SK-N-SH treated with all-trans-retinoic acid at 6 μM for 48 hours (cell line): ENCODE data around the gene CTSD.

ENCODE experiments used
- BACH2 ChIP-seq: fragments of 250-450 bp; sonication (Bioruptor Pico); IDR thresholded peaks from 2 replicates; pipeline ENCODE4 v1.9.0; 2021; ENCODE audit warnings: mild to moderate bottlenecking, borderline replicate concordance
- OSR1 ChIP-seq: fragments of 250-450 bp; sonication (Bioruptor Pico); IDR thresholded peaks from 2 replicates; pipeline ENCODE4 v1.8.0; 2022; ENCODE audit warnings: moderate library complexity, mild to moderate bottlenecking, inconsistent platforms
- PPARA ChIP-seq: fragments of 250-450 bp; sonication (Bioruptor Pico); IDR thresholded peaks from 2 replicates; pipeline ENCODE4 v1.5.0; 2020; ENCODE audit warnings: mild to moderate bottlenecking, borderline replicate concordance
- RARB ChIP-seq: fragments of 250-450 bp; sonication (Bioruptor Pico); IDR thresholded peaks from 2 replicates; pipeline ENCODE4 v1.8.0; 2021; ENCODE audit warnings: mild to moderate bottlenecking, moderate library complexity
- SNAI2 ChIP-seq: fragments of 250-450 bp; sonication (Bioruptor Pico); IDR thresholded peaks from 2 replicates; pipeline ENCODE4 v1.5.0; 2020; ENCODE audit warnings: mild to moderate bottlenecking, moderate library complexity
- TCF4 ChIP-seq: fragments of 250-450 bp; sonication (Bioruptor Pico); IDR thresholded peaks from 2 replicates; pipeline ENCODE4 v1.8.0; 2021; ENCODE audit warnings: mild to moderate bottlenecking, moderate library complexity, borderline replicate concordance
- TOX ChIP-seq: fragments of 250-450 bp; sonication (Bioruptor Pico); IDR thresholded peaks from 2 replicates; pipeline ENCODE4 v1.8.0; 2021; ENCODE audit warnings: mild to moderate bottlenecking, moderate library complexity, borderline replicate concordance
- ZC3H10 ChIP-seq: fragments of 250-450 bp; sonication (Bioruptor Pico); IDR thresholded peaks from 2 replicates; pipeline ENCODE4 v1.5.1; 2021; ENCODE audit warnings: mild to moderate bottlenecking, moderate library complexity
- ZFP30 ChIP-seq: fragments of 450-650 bp; formaldehyde crosslinking; IDR thresholded peaks from 2 replicates; pipeline ENCODE4 v1.5.0; 2022; ENCODE audit warnings: mild to moderate bottlenecking, moderate library complexity
- ZNF565 ChIP-seq: fragments of 450-650 bp; formaldehyde crosslinking; conservative IDR thresholded peaks from 2 replicates; pipeline ENCODE4 v1.5.0; 2020; ENCODE audit warnings: low read depth, mild to moderate bottlenecking, moderate library complexity
- ZNF70 ChIP-seq: fragments of 450-650 bp; formaldehyde crosslinking; IDR thresholded peaks from 2 replicates; pipeline ENCODE4 v1.5.0; 2020; ENCODE audit warnings: mild to moderate bottlenecking, moderate library complexity
- ZNF8 ChIP-seq: fragments of 450-650 bp; formaldehyde crosslinking; IDR thresholded peaks from 2 replicates; pipeline ENCODE4 v1.5.0; 2020; ENCODE audit warnings: mild to moderate bottlenecking, moderate library complexity
- TF ChIP-seq, protein P1 (sequence below): fragments of 250-450 bp; sonication (Bioruptor Pico); IDR thresholded peaks from 2 replicates; pipeline ENCODE4 v1.8.0; 2020; ENCODE audit warnings: mild to moderate bottlenecking, moderate library complexity, borderline replicate concordance
- TF ChIP-seq, protein P2 (sequence below): fragments of 250-450 bp; sonication (Bioruptor Pico); IDR thresholded peaks from 2 replicates; pipeline ENCODE4 v1.8.0; 2021; ENCODE audit warnings: low read depth, mild to moderate bottlenecking, moderate library complexity, borderline replicate concordance

DNA sequence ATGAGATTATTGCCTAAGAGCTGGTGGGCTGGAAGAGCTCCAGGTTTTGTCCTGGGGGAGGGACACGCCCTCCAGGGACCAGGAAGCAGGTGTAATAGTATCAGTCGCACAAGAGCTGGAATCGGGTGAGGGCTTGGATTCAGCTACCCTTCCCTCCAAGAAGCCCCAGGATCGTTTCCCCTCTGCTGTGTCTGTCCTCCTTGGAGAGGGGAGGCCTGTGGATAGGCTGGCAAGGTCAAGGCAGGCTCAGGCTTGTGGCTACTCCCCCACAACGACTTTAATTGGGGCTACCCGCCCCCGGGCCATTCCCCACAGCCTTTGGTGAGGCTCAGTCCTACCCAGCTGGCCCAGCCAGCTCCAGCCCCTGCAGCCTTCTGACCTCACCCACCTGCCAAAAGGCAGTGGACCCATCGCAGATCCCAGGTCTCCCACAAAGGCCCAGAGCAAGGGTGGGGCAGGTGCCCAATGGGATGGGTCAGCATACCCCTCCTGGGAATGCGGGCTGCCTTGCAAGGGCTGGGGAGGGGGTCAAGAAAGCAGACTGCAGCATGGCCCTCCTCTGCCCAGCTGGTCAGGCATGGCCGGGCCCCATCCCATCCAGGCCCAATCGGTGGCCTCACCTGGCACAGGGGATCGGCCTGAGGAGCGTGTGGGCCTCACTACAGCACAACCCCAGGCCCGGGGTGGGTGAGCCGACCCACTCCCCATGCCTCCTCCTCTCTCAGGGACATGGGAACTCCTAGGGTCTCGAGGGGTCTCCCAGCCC, 1.0 kb downstream of the CTSD start:
- no peak for TF ChIP-seq OSR1 (CRISPR knock-in tag)
- TF ChIP-seq RARB, result no peak
- no peak for TF ChIP-seq ZNF70 (CRISPR knock-in tag)
- TF ChIP-seq TOX (CRISPR knock-in tag), result no peak
- TF ChIP-seq, protein P1, sequence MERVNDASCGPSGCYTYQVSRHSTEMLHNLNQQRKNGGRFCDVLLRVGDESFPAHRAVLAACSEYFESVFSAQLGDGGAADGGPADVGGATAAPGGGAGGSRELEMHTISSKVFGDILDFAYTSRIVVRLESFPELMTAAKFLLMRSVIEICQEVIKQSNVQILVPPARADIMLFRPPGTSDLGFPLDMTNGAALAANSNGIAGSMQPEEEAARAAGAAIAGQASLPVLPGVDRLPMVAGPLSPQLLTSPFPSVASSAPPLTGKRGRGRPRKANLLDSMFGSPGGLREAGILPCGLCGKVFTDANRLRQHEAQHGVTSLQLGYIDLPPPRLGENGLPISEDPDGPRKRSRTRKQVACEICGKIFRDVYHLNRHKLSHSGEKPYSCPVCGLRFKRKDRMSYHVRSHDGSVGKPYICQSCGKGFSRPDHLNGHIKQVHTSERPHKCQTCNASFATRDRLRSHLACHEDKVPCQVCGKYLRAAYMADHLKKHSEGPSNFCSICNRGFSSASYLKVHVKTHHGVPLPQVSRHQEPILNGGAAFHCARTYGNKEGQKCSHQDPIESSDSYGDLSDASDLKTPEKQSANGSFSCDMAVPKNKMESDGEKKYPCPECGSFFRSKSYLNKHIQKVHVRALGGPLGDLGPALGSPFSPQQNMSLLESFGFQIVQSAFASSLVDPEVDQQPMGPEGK (CRISPR knock-in tag), result no peak
- no peak for TF ChIP-seq ZNF565 (CRISPR knock-in tag)
- TF ChIP-seq BACH2 (CRISPR knock-in tag), result no peak
- no peak for TF ChIP-seq ZFP30
- no peak for TF ChIP-seq ZNF8 (CRISPR knock-in tag)
- TF ChIP-seq, protein P2, sequence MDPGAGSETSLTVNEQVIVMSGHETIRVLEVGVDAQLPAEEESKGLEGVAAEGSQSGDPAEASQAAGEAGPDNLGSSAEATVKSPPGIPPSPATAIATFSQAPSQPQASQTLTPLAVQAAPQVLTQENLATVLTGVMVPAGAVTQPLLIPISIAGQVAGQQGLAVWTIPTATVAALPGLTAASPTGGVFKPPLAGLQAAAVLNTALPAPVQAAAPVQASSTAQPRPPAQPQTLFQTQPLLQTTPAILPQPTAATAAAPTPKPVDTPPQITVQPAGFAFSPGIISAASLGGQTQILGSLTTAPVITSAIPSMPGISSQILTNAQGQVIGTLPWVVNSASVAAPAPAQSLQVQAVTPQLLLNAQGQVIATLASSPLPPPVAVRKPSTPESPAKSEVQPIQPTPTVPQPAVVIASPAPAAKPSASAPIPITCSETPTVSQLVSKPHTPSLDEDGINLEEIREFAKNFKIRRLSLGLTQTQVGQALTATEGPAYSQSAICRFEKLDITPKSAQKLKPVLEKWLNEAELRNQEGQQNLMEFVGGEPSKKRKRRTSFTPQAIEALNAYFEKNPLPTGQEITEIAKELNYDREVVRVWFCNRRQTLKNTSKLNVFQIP (CRISPR knock-in tag), result no peak
- TF ChIP-seq SNAI2, result no peak
- no peak for TF ChIP-seq TCF4 (CRISPR knock-in tag)
- TF ChIP-seq PPARA, result no peak
- no peak for TF ChIP-seq ZC3H10
